GM12865 (cell line): Measurements from ENCODE around the gene PDE4D.

ENCODE experiments used
- DNase-seq: peaks from one replicate; pipeline ENCODE4 v3.0.0; 2010; ENCODE audit warnings: low read depth
- H3K4me3 ChIP-seq: 2 replicates; pipeline ENCODE4 v1.5.1; 2011; ENCODE audit warnings: mild to moderate bottlenecking, low read depth, low read length, control low read depth
- TF ChIP-seq, protein P1 (sequence below): IDR thresholded peaks from 2 replicates; pipeline ENCODE4 v1.5.1; 2011; ENCODE audit warnings: low read length, control low read depth, low read depth, inconsistent platforms; ENCODE audit not compliant: insufficient read depth; ENCODE audit errors: missing control alignments

The PDE4D gene

GRCh38 chr5:59592101-59592500 is 301.4 kb downstream of the PDE4D start:
- DNase-seq, result no peak
- TF ChIP-seq, protein P1, sequence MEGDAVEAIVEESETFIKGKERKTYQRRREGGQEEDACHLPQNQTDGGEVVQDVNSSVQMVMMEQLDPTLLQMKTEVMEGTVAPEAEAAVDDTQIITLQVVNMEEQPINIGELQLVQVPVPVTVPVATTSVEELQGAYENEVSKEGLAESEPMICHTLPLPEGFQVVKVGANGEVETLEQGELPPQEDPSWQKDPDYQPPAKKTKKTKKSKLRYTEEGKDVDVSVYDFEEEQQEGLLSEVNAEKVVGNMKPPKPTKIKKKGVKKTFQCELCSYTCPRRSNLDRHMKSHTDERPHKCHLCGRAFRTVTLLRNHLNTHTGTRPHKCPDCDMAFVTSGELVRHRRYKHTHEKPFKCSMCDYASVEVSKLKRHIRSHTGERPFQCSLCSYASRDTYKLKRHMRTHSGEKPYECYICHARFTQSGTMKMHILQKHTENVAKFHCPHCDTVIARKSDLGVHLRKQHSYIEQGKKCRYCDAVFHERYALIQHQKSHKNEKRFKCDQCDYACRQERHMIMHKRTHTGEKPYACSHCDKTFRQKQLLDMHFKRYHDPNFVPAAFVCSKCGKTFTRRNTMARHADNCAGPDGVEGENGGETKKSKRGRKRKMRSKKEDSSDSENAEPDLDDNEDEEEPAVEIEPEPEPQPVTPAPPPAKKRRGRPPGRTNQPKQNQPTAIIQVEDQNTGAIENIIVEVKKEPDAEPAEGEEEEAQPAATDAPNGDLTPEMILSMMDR, result no peak

GRCh38 chr5:59591162-59591561 is 302.4 kb downstream of the PDE4D start:
- TF ChIP-seq, protein P1, result no peak
- peak; percentile 18 for DNase-seq
- H3K4me3 ChIP-seq, result no peak overlapping the region

More at GRCh38 chr5:59592101-59592500, 301.4 kb downstream of the PDE4D start:
- H3K4me3 ChIP-seq, result no peak overlapping the region

- TF ChIP-seq, protein P1, result no peak
- no peak overlapping the region for H3K4me3 ChIP-seq
- no peak for DNase-seq
These were observed 304.6 kb downstream of the PDE4D start for GRCh38 chr5:59588922-59589321.

GRCh38 chr5:59587489-59588337 is 305.8 kb downstream of the PDE4D start:
- TF ChIP-seq, protein P1, result no peak
- no peak overlapping the region for H3K4me3 ChIP-seq
- no peak for DNase-seq

GRCh38 chr5:59586841-59587240 is 306.7 kb downstream of the PDE4D start:
- TF ChIP-seq, protein P1, result no peak
- H3K4me3 ChIP-seq, result no peak overlapping the region

GRCh38 chr5:59584858-59585846 is 308.4 kb downstream of the PDE4D start:
- DNase-seq, result no peak
- H3K4me3 ChIP-seq, result no peak overlapping the region
- TF ChIP-seq, protein P1, result no peak

More at GRCh38 chr5:59586841-59587240, 306.7 kb downstream of the PDE4D start:
- DNase-seq, result no peak
